Activated CD4-positive, alpha-beta T cell treated with anti-CD3 and anti-CD28 coated beads, Interleukin-2, amount 10 ng/mL, durations not matched to agents 7 days and 5 days (primary cell): ENCODE data around the gene FRYL. TPM values are rescaled to one million over a fixed set of nuclear protein-coding genes. Genes with fewer than 3 reads are reported as not detected.
"Not testable (repeated sequence)": the region's sequence is repeated elsewhere in the genome, so short reads cannot be mapped to it uniquely, and the experiment has no call there.

Source experiments
- CTCF ChIA-PET: fragments of 350-600 bp; sonication (Branson Sonifier 250); formaldehyde crosslinking; loops from one replicate; lab custom pipeline; 2021; ENCODE audit warnings: antibody characterized with exemption; lab: Charles Lee
- POLR2A ChIA-PET: fragments of 350-600 bp; sonication (Branson Sonifier 250); formaldehyde crosslinking; loops from one replicate; lab custom pipeline; 2021; ENCODE audit warnings: antibody characterized with exemption; lab: Charles Lee
- DNase-seq: peaks from one replicate; pipeline ENCODE4 v3.0.0-alpha.2; 2020
- H3K27ac Mint-ChIP-seq: one replicate; pipeline ENCODE4 v1.8.0; 2021; ENCODE audit warnings: mild to moderate bottlenecking, moderate library complexity, mixed read lengths
- H3K27me3 Mint-ChIP-seq: one replicate; pipeline ENCODE4 v1.8.0; 2021; ENCODE audit warnings: mixed read lengths
- H3K36me3 Mint-ChIP-seq: one replicate; pipeline ENCODE4 v1.8.0; 2021; ENCODE audit warnings: low read depth, mixed read lengths
- H3K4me1 Mint-ChIP-seq: one replicate; pipeline ENCODE4 v1.8.0; 2021; ENCODE audit warnings: mixed read lengths
- H3K4me3 Mint-ChIP-seq: one replicate; pipeline ENCODE4 v1.8.0; 2021; ENCODE audit warnings: mild to moderate bottlenecking, moderate library complexity, mixed read lengths
- H3K9me3 Mint-ChIP-seq: one replicate; pipeline ENCODE4 v1.8.0; 2021; ENCODE audit warnings: mixed read lengths
- total RNA-seq, 2 experiments: library from RNA; stranded (reverse); gene quantifications; one replicate each; pipeline ENCODE4 v1.2.3, GENCODE V29; 2021

FRYL gene
- total RNA-seq, 2 experiments from 2014 or later, result 96.8 to 102 TPM

GRCh38 chr4:48698029-48698971, 81.8 kb downstream of the FRYL start:
- Mint-ChIP-seq H3K27ac (no peak overlapping the region), H3K4me1 (peaks cover 23% of the 10 kb centered on the region), H3K9me3 (no peaks in the 10 kb centered on the region), H3K27me3 (no peaks in the 10 kb centered on the region), H3K36me3 (peaks cover 19% of the 10 kb centered on the region), H3K4me3 (no peak overlapping the region)
- no peak for DNase-seq
- CTCF ChIA-PET, result interaction anchor here (0.9 to 1.4 kb wide), 3 partner anchors 10 to 23 kb away, joined by 3 read pairs; no protein-coding TSS in a partner anchor
- POLR2A ChIA-PET, result no interaction called here

DNA sequence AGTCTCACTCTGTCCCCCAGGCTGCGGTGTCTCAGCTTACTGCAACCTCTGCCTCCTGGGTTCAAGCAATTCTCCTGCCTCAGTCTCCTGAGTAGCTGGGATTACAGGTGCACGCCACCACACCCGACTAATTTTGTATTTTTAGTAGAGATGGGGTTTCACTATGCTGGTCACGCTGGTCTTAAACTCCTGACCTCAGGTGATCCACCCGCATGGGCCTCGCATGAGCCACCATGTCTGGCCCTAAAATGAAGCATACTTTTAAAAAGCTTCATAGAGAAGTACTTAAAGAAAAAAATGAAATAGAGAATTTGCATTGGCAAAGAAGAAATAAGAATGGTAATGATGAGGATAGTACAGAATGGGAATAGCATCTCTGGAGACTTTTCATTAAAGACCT, 82.6 kb downstream of the FRYL start:
- H3K4me3 Mint-ChIP-seq, DNase-seq, H3K27ac Mint-ChIP-seq, POLR2A ChIA-PET, H3K27me3 Mint-ChIP-seq, H3K9me3 Mint-ChIP-seq: not testable (repeated sequence)
- CTCF ChIA-PET, result interaction anchor here (0.9 kb wide), 1 partner anchor 22 kb away, joined by 3 read pairs; no protein-coding TSS in a partner anchor
- Mint-ChIP-seq H3K4me1 (peaks cover 21% of the 10 kb centered on the region), H3K36me3 (peaks cover 16% of the 10 kb centered on the region)

- H3K36me3 Mint-ChIP-seq, result peaks cover 16% of the 10 kb centered on the region
- no peak overlapping the region for H3K4me3 Mint-ChIP-seq
- H3K27ac Mint-ChIP-seq, result peak overlapping the region; percentile 36
- POLR2A ChIA-PET, result no interaction called here
- peaks cover 19% of the 10 kb centered on the region for H3K4me1 Mint-ChIP-seq
- no peaks in the 10 kb centered on the region for H3K27me3 Mint-ChIP-seq
- CTCF ChIA-PET, result interaction anchor here (0.7 kb wide), 1 partner anchor 13 kb away, joined by 4 read pairs; no protein-coding TSS in a partner anchor
- no peak for DNase-seq
- no peaks in the 10 kb centered on the region for H3K9me3 Mint-ChIP-seq
Measured at GRCh38 chr4:48694824-48695223, 85.3 kb downstream of the FRYL start.

DNA sequence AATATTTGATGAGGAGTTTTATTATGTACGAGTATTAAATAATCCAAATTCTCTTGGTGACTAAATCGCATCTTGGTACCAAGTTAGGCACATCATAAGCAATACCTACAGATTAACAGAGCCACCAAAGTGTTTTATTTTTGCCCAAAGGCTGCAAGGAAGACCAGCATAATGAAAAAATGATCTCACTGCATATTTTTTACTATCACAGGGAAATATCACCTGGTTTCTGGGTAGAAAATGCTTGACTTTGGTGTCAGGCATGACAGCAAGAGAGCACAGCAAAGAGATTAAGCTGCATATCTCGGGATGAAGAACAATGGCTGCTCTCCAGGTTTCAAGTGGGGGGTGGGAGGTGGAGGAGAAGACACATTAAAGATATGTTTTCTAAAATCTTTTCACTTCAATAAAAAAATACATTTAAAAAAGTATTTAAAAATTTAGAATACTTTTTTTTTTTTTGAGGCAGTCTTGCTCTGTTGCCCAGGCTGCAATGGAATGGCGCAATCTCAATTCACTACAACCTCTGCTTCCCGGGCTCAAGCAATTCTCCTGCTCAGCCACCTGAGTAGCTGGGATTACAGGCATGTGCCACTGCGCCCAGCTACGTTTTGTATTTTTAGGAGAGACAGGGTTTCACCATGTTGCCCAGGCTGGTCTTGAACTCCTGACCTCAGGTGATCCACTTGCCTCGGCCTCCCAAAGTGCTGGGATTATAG, 86.1 kb downstream of the FRYL start:
- H3K27ac Mint-ChIP-seq, result no peak overlapping the region
- H3K27me3 Mint-ChIP-seq, result no peaks in the 10 kb centered on the region
- H3K4me1 Mint-ChIP-seq, result peaks cover 13% of the 10 kb centered on the region
- H3K36me3 Mint-ChIP-seq, result peaks cover 16% of the 10 kb centered on the region
- ChIA-PET CTCF (no interaction called here), POLR2A (no interaction called here)
- no peak for DNase-seq
- H3K9me3 Mint-ChIP-seq, result no peaks in the 10 kb centered on the region
- no peak overlapping the region for H3K4me3 Mint-ChIP-seq

DNA sequence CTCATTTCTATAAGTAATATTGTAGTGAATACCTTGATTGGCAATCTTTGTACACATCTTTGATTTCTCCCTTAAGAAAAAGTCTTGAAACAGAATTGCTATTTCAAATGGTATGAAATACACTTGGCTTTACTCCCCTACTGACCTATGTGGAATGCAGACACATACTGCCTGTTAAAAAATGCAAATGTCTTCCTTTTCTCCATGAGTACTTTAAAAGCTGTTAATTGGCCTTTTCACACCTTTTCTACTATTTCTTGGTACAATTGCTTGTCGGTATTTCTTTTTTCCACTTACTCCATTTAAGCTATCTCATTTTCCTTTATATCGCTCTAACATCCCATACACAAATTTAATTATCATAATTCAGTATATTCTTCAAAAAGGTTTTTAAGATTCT, 87.2 kb downstream of the FRYL start:
- no peak overlapping the region for H3K4me3 Mint-ChIP-seq
- H3K4me1 Mint-ChIP-seq, result peaks cover 7% of the 10 kb centered on the region
- no peak for DNase-seq
- H3K36me3 Mint-ChIP-seq, result peaks cover 9% of the 10 kb centered on the region
- ChIA-PET CTCF (interaction anchor here (1.1 kb wide), 1 partner anchor 10 kb away, joined by 3 read pairs; no protein-coding TSS in a partner anchor), POLR2A (no interaction called here)
- no peaks in the 10 kb centered on the region for H3K9me3 Mint-ChIP-seq
- no peaks in the 10 kb centered on the region for H3K27me3 Mint-ChIP-seq
- H3K27ac Mint-ChIP-seq, result no peak overlapping the region

DNA sequence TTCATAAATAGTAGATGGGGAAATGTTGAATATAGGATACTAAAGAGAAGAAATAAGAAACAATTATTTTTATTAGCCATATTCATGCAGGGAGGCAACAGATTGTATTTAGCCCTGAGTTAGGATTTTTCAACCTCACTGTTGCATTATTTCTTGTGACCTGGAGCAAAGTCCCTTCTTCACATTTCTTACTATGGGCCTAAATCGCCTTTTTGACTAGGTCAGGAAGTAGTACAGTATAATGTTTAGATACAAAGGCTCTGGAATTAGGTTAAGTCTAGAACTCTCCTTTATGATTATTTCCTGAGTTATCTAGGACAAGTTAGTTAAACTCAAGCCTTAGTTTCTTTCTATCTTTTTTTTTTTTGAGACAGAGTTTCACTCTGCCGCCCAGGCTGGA, 88.0 kb downstream of the FRYL start:
- H3K27me3 Mint-ChIP-seq, result no peaks in the 10 kb centered on the region
- no peak overlapping the region for H3K27ac Mint-ChIP-seq
- ChIA-PET POLR2A (no interaction called here), CTCF (no interaction called here)
- H3K4me3 Mint-ChIP-seq, result no peak overlapping the region
- H3K4me1 Mint-ChIP-seq, result peaks cover 7% of the 10 kb centered on the region
- H3K9me3 Mint-ChIP-seq, result no peaks in the 10 kb centered on the region
- H3K36me3 Mint-ChIP-seq, result peaks cover 6% of the 10 kb centered on the region
- DNase-seq, result no peak

GRCh38 chr4:48688953-48689352, 91.1 kb downstream of the FRYL start:
- DNase-seq, result no peak
- Mint-ChIP-seq H3K9me3 (no peaks in the 10 kb centered on the region), H3K4me1 (peaks cover 16% of the 10 kb centered on the region), H3K27me3 (no peaks in the 10 kb centered on the region), H3K4me3 (no peak overlapping the region), H3K36me3 (no peaks in the 10 kb centered on the region), H3K27ac (no peak overlapping the region)
- POLR2A ChIA-PET, result no interaction called here
- CTCF ChIA-PET, result no interaction called here

DNA sequence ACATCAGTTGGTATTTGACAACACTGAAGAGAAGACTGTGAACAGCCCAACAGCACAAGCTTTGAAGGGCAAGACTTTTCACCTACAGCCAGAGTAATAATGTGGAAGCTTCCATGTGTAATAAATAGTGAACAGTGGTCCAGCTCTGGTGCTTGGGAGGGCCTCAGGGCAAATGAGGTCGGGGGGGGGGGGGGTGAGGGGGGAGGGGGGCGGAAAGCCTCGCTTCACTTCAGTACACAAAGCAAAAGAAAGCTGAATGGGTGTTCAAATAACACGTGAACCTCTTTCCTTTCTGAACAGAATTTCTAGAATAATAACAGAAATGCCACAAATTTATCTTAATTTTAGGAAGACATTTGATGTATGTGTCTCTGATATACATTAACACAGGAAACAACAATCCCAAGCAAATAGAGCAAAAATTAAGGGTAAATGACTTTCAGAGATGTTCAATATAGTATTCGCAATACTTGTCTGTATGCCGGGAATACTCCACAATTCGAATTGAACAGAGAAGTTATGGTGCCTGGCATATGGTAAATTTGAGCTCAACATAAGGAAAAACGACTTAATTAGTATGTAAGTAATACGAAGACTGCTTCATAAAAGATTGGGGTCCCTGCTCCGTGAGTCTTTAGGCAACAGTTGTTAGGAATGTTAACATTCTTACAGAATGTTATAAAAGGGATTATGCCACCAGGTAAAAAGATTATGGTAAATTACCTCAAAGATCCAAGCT, 92.6 kb downstream of the FRYL start:
- H3K36me3 Mint-ChIP-seq, result peaks cover 6% of the 10 kb centered on the region
- no peaks in the 10 kb centered on the region for H3K27me3 Mint-ChIP-seq
- no peaks in the 10 kb centered on the region for H3K9me3 Mint-ChIP-seq
- ChIA-PET POLR2A (no interaction called here), CTCF (no interaction called here)
- no peak overlapping the region for H3K4me3 Mint-ChIP-seq
- DNase-seq, result no peak
- H3K27ac Mint-ChIP-seq, result no peak overlapping the region
- peaks cover 24% of the 10 kb centered on the region for H3K4me1 Mint-ChIP-seq

DNA sequence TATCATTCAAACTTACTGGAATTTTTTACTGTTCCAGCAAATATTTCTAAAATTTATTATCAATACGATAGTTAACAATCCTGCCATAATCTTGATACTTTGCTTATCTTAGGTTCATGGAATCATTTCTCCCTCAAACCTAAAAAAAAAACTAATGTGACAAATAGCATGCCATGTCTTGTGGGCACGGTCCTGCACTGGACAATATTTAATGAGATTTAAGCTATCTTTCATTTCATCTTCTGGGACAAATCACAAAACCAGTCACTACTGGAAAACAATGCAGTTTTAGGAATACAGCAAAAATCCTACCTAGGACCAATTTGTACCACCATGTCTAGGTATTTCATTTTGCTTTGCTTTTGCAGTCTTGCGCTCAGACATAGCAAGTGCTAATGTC, 93.7 kb downstream of the FRYL start:
- ChIA-PET POLR2A (no interaction called here), CTCF (no interaction called here)
- DNase-seq, result no peak
- Mint-ChIP-seq H3K36me3 (peaks cover 8% of the 10 kb centered on the region), H3K4me3 (no peak overlapping the region), H3K4me1 (peaks cover 33% of the 10 kb centered on the region), H3K27me3 (no peaks in the 10 kb centered on the region), H3K27ac (no peak overlapping the region), H3K9me3 (no peaks in the 10 kb centered on the region)

DNA sequence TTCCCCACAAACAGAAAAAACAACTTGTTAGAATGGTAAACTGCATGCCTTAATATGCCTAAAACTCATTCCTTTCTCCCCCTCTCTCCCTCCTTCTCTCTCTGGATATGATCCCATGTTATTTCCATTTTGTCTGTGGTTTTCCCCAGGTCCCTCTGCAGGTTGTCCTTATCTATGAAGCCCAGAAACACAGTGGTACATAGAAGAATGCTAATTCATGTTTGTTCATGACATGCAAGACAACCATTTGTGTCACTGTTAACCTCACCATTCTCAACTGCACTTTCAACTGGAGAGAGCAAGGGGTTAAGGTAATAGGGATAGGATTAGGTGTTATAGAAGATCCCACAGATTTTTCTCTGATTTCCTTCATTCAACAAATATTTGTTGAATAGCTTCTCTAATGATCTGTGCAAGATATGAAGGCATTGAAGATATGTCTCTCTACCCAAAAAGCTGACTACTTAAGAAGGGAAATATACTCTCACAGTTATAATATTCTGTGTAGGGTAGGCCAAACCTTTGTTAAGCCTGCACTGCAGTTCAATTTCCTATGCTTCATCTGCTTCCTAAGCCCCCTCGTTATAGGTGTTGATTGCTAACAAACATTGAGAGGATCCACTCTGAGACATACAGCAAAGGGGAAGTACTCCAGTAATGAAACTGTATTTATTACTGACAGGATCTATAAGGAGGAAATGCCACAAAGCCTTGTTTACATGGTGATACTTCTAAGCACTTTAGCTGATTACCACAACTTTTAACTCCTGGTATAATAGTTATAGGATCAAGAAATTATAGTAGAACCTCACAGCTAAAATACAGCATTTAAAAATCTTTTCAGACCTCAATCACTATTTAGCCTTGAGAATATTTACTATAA, 96.1 kb downstream of the FRYL start:
- no peak for DNase-seq
- CTCF ChIA-PET, result no interaction called here
- POLR2A ChIA-PET, result no interaction called here
- Mint-ChIP-seq H3K4me1 (peaks cover 34% of the 10 kb centered on the region), H3K27me3 (no peaks in the 10 kb centered on the region), H3K4me3 (no peak overlapping the region), H3K9me3 (no peaks in the 10 kb centered on the region), H3K27ac (no peak overlapping the region), H3K36me3 (peaks cover 8% of the 10 kb centered on the region)

GRCh38 chr4:48682870-48683269, 97.2 kb downstream of the FRYL start:
- H3K9me3 Mint-ChIP-seq, H3K27ac Mint-ChIP-seq, POLR2A ChIA-PET, H3K4me3 Mint-ChIP-seq, CTCF ChIA-PET, H3K36me3 Mint-ChIP-seq, DNase-seq, H3K27me3 Mint-ChIP-seq: not testable (repeated sequence)
- peaks cover 34% of the 10 kb centered on the region for H3K4me1 Mint-ChIP-seq

DNA sequence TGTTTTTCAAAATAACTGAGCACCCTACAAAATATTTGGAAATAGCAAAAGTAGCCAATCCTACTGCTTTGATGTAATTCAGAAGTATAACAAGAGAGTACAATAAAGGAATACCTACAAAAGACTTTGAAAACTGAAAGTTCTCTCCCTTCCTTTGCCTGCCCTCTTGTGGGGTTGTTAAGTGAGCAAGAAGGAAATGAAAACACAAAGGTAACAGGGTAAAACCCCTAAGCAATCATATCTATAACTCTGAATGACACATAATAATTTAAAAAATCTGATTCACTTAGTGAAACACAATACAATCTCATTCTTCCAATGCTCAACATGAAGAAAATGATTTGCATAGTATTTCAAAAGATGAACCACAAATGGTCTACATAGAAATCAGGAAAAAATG, 98.2 kb downstream of the FRYL start:
- Mint-ChIP-seq H3K27me3 (no peaks in the 10 kb centered on the region), H3K27ac (no peak overlapping the region), H3K4me3 (no peak overlapping the region), H3K36me3 (peaks cover 10% of the 10 kb centered on the region), H3K4me1 (peaks cover 34% of the 10 kb centered on the region), H3K9me3 (no peaks in the 10 kb centered on the region)
- CTCF ChIA-PET, result interaction anchor here (1.3 kb wide), 1 partner anchor 15 kb away, joined by 4 read pairs; no protein-coding TSS in a partner anchor
- DNase-seq, result peak; percentile 29
- POLR2A ChIA-PET, result no interaction called here
